ENCODE data around the gene SMIM9.

Gene SMIM9

GRCh38 chrX:154815274-154815818 is 19.1 kb downstream of the SMIM9 start:
- DNase-seq: no peak

DNA sequence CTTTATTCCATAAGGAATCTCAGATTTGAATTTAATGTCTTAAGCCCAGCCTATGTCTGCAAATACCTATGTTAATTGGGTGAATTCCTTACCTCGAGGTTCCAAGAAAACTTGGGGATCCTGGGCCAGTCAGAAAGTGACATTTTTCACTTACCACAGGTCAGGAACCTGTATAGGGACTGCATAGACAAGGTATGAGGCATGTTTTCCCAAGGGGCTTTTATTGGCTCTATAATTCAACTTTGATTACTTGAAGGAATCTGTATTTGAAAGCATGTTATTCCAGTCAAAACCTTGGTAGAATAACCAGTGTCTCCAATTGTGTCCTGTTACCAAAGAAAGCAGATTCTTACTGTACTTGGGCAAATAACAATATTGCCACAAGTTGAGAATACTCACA is 20.7 kb downstream of the SMIM9 start:
- no peak for DNase-seq

DNA sequence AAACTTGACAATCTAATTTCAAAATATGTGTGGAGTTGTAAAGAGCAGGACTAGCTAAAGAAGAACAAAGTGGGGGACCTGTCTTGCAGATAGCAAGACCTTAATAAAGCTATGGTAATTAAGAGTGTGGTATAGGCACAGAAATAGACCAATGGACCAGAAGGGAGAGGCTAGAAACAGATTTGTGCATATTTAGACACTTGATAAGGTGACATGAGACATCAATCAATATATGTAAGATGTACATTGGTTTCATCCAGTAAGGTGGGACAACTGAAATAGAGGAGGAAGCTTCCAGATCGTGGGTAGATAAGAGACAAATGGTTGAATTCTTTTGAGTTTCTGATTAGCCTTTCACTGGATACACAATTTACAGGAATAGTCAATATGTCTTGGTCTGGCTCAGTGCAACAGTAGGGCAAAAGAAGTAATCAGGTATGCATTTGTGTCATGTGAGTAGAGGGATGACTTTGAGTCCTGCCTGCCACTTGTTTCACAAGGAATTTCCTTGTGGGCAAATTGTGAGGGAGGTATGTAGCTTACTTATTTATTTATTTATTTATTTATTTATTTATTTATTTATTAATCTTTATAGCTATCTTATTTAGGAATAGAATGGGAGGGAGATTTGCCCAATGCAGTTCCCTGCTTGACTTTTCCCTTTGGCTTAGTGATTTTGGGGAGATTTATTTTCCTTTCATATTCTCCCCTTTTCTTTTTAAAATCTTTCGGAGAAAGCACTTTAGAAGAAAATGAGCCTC is 21.9 kb downstream of the SMIM9 start:
- no peak for DNase-seq

GRCh38 chrX:154809939-154810665 is 24.4 kb downstream of the SMIM9 start:
- no peak for DNase-seq

DNA sequence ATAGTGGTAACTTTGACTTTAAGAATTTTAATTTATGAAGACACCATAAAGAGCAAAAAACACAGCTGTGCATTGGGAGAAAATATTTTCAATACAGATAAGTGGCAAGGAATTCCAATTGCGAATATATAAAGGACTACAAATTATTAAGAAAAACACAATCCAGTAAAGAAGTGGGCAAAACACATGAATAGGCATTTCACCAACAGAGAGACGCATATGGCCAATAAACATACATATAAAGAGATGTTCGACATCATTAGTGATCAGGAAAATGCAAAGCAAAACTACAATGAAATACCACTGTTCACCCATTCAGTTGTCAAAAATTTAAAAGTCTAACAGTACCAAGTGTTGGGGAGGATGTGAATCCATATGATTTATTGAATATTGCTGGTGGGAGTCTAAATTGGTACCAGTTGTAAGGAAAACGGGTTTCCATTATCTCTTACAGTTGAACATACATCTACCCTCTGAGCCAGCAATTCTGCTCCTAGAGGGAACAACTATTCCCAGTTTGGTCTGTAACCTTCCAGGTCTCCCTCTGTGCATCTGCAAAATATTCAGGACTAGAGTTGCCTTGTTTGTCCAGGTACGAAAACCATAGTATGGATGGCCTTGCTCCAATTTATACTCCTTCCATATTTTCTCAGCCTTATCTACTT is 27.5 kb downstream of the SMIM9 start:
- DNase-seq: no peak

DNA sequence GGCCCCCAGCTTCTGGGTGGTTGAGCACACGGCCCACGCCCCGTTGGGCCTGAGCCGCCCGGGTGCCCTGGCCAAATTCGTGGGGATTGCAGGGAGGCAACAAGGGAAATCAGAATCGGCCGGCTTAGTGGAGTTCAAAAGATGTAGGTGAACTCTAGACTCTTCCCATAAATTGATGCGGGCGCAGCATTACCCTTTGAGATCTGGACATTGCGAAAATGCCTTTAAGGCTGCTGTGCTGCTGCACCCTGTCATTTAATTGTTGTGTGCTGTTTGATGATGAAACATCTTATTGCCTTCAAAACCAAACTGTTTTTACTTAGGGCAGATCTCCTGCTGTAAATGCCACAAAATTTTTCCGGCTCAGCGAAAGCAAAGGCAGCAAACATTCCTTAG is 28.8 kb downstream of the SMIM9 start:
- DNase-seq: no peak

DNA sequence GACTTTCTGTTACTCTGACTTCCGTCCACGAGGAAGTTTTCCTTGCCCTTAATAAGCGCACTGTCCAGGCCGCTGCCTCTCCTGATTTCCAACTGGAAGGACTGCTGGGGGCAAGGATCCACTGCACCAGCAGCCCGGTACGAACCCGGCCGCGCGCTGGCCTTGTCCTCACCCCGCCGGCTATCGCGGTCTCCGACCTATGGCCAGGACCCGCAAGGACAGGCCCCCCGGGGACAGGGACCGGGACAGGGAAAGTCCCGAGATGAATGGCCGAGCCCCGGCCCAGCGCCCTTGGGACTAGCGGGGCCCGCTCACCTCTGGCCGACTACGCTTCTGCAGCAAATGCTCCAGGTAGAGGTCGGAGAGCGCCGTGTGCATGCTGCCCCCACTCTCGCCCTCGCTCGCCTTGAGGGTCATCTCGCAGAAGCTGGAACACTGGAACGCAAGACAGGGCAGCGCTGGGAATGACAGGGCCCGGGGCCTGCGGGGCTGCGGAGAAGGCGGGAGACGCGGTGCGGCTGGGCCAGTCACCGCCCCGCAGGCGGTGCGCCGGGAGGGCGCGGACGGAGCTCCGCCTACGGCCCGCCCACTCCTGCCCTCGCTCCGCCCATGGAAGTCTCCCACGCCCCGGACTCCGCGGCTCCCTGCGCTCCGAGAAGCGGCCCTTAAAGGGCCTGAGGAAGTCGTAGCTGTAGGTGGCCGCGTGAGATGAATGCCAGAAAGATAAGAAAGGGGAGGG is 29.3 kb downstream of the SMIM9 start, which contains the start of gene MPP1:
TSS of gene MPP1 (minus strand) at position 529 of the 739 bp plus-strand sequence. CDS start at position 417, 112 bp downstream.
- peak; percentile 75 to 81 for DNase-seq

GRCh38 chrX:154804261-154804956 is 30.1 kb downstream of the SMIM9 start:
- peak in 1 of 2 donors; percentile 28 for DNase-seq

DNA sequence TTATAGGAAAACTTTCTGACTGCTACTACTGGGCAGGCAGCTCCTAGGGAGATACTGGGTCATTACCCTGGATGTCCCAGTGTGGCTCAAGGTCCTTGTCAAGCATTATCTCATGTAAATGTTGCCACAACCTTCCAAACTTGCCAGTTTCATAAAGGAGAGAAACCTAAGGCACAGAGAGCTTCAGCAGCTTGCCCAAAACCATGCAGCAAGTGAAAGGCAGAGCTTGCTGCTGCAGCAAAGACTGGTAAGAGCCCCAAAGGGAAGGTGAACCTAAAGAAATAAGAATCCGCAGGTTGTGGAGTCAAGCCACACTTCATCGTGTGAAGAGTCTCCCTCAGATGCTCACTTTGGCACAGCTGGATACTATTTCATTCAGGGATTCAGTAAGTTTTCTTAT is 31.5 kb downstream of the SMIM9 start:
- no peak for DNase-seq

DNA sequence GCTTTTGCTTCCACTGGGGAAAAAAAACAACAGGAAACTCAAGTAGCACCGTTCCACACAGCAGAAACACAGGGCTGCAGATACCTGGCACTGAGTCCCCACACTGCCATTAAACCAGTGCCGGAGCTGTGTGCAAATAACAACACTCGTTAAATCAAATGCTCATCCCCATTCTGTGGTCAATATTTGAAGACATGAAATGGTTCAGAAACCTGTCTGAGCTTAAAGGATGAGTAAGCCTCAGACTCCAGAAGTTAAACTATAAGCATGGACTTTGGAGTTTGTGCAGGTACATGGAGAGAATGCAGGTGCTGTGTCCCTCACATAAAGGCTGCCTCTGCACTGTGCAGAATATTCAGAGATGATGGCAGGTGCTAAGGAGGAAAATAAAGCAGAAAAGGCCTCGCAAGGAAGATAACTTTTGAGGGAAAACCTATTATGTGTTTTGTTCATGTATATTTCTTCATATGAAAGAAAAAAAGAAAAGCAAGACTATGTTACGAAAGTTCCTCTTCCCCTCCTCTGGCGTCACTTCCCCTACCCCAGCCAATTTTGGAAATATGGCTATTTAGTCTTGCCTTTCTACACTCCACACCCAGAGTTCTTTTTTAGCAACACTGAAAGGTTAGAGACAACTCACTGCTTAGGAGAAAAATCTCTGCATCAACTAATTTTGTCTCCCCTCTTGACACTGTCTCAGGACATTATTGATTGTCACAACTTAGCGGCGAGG is 33.8 kb downstream of the SMIM9 start:
- DNase-seq: peak; percentile 70 to 72

DNA sequence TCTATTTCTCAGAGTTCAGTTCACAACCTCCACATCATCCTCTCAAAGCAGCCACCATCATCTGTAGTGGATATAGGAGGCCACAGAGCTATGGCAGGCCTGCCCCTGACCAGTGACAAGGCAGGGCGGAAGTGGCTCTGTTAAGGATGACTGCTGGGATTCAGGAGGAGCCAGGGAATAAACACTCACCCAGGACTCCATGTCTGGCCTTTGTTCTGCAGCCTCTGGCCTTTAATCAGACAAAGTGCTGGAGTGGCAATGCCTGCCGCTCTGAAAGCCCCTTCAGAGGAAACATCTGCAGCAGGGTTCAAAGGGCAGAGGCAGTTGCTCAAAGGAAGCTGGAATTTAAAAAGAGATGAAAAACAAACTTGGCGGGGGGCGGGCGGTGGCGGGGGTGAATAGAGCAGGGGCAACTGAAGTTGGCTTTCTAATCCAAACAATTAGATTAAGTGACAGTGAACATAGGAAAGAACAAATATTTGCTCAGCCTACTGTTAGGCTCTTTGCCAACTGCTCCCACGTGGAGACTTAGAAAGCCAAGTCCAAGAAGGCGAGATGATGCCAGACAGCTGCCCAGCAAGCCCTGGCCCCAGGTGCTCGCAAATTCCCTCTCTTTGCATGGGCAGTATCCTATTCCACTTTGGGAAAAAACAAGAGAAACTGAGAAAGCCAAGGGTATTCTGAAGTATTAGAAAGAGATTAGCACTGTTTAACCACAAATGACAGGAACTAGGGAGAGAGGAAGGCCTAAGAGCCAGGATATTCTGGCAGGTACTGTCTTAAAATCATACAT is 34.7 kb downstream of the SMIM9 start:
- DNase-seq: no peak

DNA sequence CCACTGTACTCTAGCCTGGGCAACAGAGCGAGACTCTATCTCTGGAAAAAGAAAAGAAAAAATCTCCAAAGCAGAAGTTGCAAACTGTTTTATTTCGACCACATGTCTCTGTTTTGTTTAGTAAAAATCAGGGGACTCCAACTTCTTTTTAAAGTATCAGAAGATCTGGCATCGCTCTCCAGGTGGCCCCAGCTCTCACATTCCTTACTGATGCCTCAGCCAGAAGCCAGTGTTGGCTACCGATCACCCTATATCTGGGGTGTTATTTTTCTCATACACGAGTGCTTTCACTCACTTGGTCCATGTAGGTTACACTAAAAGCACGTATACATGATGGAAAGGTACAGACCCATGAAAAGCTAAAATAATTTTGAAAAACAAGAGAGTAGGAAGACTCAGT is 37.5 kb downstream of the SMIM9 start:
- DNase-seq: no peak

GRCh38 chrX:154795016-154795415 is 39.4 kb downstream of the SMIM9 start:
- peak; percentile 53 to 55 for DNase-seq

DNA sequence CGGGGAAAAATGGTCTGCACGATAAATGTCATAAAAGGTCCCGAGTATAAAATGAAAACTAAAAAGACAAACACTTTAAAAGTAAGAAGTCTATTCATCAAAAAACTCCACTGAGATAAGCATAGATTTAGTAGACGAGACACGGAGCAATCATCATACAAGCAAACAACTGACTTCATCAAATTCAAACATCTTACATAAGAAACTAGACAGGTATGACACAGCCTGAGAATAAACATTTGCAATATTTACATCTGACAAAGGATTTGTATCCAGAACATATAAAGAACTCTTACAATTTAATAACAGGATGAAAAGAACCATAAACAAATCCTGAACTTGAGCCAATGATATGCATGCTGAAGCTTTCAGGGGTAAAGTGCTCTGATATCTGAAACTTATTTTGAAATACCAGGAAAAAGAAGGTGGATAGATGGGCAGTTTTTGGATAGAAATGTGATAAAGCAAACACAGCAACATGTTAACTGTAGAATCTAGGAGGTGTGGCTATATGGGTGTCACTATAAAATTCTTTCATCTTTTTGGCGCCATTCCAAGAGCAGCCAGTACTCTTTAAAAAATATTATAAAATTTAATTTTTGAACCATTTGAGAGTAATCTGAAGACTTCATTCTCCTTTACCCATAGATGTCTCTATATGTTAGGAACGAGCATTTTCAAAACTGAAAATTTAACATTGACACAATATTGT is 41.2 kb downstream of the SMIM9 start:
- no peak for DNase-seq

DNA sequence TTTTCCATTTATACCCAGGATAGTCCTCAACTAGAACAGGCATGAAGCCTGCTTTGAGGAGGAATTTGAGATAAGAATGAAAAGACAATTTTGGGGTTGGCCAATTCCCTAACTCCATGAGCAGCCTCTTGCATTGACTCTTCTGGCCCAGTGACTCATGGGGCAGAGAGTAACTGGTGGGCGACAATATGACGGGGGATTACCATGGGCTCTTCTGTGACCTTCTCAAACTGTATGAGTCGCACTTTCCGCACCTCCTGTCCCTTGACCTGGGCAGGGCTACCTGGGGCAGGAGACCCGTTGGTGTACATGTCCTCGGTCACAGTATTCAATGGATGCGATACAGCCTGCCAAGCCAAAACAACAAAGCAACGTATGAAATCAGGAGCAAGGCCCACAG is 42.5 kb downstream of the SMIM9 start:
- no peak for DNase-seq

DNA sequence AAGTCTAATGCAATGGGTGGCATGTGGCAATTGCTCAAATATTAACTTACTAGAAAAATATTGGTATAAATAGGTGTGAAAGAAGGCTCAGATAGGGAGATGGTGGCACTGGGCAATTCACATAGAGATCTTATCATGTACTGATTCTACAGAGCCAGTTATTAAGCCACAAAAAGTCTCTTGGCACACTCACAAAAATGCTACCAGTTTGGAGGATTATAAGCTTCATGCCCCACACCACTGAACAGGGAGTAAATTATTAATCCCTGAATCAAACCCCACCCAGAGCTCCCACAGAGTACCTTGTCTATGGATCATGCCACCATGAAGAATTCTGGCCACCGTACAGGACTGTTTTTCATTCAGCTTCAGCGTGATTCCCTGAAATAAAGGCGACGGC is 43.0 kb downstream of the SMIM9 start:
- DNase-seq: no peak

DNA sequence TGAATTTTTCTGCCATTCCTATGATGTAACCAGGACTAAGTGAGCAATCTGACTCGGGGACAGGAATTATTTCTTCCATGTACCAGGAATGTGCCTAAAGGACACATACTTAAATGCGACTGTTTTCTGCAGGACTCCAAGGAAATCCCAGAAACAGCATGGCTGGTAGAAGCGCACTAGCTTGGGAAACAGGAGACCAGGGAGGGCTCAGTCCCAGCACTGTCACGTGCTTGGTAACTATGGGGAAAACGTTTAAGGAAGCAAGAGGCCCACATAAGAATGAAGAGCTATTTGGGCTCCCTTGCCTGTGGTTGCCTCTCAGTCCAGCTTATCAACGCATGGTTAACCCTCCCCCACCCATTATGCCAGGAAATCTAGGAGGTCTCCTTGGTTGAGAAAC is 48.7 kb downstream of the SMIM9 start:
- no peak for DNase-seq

GRCh38 chrX:154784149-154784995 is 50.1 kb downstream of the SMIM9 start:
- no peak for DNase-seq

DNA sequence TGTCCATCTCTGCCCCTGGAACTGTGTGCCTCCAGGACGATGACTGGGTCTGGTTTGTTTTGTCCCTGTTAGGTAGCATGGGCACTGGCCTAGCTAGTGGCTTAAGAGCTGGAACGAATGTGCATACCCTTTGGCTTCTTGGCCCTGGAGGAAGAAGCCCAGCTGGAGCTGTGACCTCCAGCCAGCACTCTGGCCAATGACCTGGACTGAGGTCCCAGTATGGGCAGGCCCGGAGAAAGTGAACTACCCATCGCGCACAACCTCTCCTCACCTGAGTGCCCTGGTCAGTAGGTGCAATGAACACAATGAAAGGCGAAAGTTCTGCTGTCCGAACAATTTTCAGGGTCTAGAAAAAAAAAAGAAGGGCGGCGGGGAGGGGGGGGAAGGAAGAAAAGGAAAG is 53.5 kb downstream of the SMIM9 start:
- DNase-seq: no peak
